Cardiac fibroblast (primary cell): Measurements from ENCODE around the gene ZNF516.

Experiments
- DNase-seq, 2 donors: peaks; one replicate each; pipeline versions ENCODE4 v3.0.0 to v3.0.0-alpha.2; 2010; ENCODE audit warnings: low read depth in 2 of 2
- H3K4me3 ChIP-seq, 2 donors: replicated peaks in 1 of 2; 1 replicate in 1 of 2; 2 replicates in 1 of 2; pipeline ENCODE4 v1.5.1; 2011; ENCODE audit warnings: low read depth in 2 of 2, low read length in 2 of 2, mild to moderate bottlenecking in 2 of 2, moderate library complexity in 1 of 2
- TF ChIP-seq, protein P1 (sequence below): IDR thresholded peaks from one replicate; pipeline ENCODE4 v1.5.1; 2011; ENCODE audit warnings: low read depth, mild to moderate bottlenecking, low read length, inconsistent platforms

ZNF516 gene

DNA sequence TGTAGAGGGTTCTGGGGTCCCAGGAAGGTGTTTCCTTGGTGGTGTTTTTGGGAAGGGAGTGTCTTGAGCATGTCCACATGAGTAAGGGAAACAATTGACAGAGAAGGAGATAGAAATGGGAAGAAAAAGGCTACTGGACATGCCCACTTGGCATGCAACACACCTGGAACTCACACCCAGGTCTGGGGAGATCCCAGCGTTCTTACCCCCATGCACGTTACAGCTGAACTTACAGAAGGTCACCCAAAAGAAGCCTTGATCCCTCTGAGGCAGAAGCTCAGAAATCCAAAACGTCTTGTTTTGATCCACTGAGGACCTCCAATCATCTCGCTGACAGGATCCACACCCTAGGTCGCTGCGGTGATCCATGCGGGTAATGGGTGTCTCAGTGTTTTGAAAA is 142.0 kb downstream of the ZNF516 start:
- DNase-seq = no peak
- TF ChIP-seq, protein P1, sequence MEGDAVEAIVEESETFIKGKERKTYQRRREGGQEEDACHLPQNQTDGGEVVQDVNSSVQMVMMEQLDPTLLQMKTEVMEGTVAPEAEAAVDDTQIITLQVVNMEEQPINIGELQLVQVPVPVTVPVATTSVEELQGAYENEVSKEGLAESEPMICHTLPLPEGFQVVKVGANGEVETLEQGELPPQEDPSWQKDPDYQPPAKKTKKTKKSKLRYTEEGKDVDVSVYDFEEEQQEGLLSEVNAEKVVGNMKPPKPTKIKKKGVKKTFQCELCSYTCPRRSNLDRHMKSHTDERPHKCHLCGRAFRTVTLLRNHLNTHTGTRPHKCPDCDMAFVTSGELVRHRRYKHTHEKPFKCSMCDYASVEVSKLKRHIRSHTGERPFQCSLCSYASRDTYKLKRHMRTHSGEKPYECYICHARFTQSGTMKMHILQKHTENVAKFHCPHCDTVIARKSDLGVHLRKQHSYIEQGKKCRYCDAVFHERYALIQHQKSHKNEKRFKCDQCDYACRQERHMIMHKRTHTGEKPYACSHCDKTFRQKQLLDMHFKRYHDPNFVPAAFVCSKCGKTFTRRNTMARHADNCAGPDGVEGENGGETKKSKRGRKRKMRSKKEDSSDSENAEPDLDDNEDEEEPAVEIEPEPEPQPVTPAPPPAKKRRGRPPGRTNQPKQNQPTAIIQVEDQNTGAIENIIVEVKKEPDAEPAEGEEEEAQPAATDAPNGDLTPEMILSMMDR = no peak
- H3K4me3 ChIP-seq = no peak overlapping the region

DNA sequence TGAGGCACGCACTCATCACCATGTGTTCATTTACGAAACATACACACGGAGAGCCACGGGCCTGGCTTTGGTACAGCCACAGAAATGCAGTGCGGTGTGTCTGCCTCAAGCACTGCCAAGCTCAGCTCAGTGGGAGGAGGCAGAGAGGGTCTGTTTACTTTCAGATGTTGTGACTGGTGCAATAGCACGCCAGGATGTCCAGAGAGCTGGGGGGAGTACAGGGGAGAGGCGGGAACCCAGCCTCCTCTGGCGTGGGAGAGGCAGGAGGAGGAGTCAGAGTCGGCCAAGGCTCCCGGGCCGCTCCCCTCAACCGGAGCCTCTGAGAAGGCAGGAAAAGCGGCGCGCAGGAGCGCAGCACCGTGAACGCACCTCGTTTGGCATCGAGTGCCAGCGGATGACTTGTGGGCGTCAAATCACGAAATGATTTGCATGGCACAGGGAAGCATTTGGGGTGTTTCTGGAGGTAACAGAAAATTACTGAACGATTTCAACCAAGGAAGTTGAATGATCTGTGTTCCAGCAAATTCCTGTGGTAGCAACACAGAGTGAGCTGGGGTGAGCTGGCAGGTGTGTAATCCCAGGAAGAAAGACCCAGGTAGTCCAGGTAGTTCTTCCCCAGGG is 143.0 kb downstream of the ZNF516 start:
- no peak overlapping the region for H3K4me3 ChIP-seq
- peak; percentile 67 to 85 for DNase-seq
- TF ChIP-seq, protein P1 = no peak

DNA sequence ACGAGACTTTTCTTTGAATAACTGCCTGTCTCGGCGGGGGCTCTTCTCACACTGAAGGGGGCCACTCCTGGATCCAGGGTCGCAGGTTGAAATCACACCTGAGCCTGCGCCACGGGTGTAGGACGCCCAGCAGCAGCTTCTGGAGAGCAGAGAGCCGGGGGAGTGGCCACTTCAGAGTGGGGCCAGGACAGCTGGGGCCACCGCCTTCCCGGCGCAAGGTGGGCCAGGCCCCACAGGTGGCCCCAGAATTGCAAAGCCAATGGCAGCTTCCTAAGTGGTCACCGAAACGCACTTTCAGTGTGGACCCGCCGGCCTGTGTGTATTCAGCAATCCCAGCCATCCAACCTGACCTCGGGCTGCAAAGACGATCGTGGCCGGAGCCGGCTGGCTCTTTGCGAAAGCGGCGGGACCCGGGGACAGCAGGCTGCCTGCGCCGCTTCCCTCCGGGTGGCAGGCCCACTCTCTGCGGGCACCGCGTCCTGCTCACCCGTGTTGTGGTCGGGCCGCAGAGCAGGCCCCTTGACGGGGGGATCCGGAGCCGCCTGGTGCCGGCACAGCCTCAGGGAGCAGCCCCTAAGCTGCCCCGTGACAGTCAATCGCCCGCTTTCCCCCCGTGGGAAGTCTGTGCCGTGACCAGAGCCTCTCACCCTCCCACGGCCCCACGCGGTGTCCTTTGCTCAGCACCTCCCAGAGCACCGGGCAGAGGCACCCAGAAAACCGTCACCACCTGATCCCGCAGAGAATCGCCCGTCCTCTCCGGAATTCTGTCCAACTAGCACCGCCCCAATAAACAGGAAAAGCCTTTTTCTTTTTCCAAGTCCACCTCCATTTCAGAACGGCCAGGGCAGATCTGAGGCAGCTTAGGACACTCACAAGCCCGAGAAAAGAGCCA is 144.7 kb downstream of the ZNF516 start:
- no peak overlapping the region for H3K4me3 ChIP-seq
- DNase-seq = no peak
- TF ChIP-seq, protein P1 = no peak

DNA sequence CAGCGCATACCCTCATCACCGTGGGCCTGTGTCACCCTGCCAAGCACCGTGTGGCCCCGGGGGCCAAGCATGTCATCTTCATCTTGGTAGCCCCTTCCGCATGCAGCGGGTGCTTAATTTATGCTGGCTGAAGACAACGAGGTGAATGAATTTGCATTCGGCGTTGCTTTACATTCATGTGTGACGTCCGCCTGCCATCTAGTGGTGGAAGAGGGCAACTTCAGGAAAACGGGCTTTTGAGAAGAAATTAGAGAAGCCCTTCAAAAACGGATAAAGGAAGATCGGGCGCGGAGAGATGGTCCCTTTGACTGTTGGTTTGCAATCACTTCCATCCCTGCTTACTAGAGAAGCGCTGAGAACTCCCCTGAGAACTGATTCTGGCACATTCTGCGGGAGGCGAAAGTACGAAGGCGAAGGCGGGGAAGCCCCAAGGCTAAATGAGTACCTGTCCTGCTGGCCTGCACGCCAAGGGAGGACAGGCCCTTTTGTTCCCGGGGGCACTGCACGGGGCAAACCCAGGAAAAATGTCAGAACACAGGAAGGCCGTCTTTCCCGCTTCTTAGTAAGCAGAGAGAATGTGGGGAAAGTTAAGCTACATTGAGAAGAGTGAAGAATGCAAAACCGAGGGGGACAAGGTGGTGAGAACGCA is 145.9 kb downstream of the ZNF516 start:
- no peak overlapping the region for H3K4me3 ChIP-seq
- peak; percentile 77 to 82 for DNase-seq
- TF ChIP-seq, protein P1 = peak; percentile 89

DNA sequence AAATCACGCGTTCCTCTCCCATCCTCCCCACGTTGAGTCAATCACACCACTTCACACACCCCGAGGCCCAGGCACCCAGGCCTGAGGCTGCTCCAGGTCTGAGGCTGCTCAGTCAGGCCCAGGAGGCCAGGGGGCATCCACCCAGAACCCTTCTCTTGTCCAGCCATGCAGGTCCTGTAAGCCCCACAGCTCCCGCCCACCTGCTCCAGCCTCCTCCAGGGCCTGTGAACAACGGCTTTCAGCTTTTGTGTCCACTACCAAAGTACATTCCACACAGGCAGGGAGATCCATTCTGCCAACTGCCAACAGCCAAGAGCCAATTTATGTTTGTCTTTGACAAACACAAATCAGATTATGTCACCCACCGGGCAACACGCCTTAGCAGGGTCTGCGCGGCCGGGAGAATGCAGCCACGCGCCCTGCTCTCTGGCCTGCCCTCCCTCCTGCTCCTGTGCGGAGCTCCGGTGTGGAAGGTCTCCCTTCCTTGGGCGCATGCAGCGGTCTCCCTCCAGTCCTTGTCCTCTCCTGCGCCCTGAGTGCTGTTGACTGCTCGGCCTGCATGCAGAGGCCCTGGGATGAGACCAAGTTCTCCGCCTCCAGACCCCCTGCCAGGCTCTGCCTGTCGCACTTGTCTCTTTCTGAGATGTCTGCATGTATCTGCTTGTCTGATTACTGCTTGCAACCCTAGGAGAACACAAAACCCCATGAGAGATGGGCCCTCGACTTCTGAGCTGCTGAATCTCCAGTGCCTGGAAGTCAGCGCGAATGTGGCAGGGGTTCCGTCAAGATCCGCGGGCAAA is 146.6 kb downstream of the ZNF516 start:
- TF ChIP-seq, protein P1 = no peak
- no peak for DNase-seq
- no peak overlapping the region for H3K4me3 ChIP-seq

DNA sequence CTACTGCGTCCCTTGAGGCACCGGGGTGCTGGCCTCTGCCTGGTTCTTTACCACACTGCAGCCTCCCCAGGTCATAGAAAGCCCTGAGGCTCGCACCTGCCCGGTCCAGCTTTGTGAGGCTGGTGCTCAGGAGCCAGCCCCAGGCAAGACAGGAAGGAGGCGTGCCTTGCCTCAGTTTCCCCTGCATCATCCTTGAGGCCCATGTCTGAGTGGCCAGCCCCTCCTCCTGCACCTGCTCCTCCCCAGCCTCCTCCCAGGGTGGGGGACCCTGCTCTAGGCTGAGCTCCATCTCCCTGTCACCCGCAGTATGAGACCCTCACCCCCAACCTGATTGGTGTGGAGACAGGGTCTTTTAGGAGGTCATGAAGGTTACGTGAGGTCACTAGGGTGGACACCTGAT is 147.7 kb downstream of the ZNF516 start:
- TF ChIP-seq, protein P1 = no peak
- DNase-seq = no peak
- H3K4me3 ChIP-seq = no peak overlapping the region
